Stimulated activated CD4-positive, alpha-beta T cell treated with anti-CD3 and anti-CD28 coated beads, TNF-alpha, amount 100 ng/mL, for 4 hours (primary cell): ENCODE data around the gene C1QTNF7.

ENCODE experiments used
- DNase-seq, 3 experiments: peaks; one replicate each; pipeline ENCODE4 v3.0.0-alpha.2; 2020; ENCODE audit warnings: low read depth in 3 of 3

Gene C1QTNF7

DNA sequence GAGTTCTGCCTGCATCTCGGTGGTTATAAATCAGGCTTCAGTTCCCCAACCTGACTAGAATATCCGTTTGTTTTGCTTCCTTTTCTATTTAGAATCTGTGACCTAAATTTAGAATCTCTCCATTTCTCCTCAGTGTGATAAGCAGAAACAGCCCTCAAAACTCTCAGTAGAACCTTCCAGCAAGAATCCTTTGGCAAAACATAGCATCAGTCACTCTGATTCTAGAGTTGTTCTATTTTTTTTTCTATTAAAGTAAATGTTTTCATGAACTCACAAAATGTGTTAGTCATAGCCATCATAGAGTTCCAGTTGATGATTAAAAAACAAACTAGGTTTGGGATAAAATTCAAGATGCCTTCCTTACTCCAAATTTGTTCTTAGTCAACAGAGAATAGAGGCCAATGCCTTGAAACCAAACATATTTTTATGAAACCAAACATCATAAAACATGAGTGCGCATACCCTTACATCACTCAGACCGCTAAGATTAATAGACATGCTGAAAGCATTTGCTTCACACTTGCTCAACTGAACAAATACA lies 13.2 kb upstream of the C1QTNF7 start:
- no peak for DNase-seq

DNA sequence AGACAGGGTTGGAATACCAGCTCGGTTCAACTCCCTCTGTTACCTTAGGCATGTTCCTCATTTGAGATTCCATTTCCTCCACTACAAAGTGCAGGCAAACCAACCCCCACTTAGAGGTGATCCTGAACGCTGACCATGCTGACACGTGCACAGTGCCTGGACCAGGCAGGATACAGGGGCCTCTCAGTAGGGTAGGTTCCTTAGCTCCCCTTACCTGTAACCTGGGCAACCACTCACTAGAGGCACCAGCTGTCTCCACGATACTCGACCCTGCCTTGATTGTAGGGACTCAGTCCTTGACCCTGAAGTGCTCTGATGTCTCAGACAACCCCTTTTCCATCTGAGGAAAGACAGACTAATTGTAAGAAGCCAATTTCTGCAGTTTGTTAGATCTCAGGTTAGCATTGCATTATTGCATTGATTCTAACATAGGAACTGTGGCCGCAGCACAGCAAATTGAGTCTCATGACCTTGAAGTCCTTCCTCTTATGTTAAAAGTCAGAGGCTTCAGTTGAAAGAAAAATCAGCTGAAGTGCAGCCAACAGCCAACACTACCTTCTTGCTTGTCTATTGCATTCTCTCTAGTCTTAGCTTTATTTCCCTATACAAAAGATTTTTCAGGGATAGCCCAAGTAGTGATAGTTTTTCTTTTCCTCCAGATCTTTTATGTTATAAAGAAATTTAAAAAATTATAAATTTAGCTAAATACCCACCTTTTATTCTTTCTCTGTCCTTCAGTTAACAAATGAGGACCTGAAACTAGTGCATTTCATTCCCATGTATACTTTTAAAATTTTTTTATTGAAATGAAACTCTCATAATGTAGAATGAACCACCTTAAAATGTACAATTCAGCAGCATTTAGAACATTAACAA lies 11.2 kb upstream of the C1QTNF7 start:
- no peak for DNase-seq

DNA sequence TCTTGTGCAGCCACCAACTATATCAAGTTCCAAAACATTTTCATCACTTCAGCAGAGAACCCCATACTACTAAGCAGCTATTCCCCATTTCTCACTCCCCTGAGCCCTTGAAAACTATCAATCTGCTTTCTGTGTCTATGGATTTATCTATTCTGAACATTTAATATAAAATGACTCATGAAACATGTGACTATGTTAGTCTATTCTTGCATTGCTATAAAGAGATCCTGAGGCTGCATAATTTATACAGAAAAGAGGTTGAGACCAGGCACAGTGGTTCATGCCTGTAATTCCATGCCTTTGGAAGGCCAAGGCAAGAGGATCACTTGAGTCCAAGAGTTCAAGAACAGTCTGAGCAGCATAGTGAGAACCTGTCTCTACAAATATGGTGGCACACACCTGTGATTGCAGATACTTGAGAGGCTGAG lies 10.6 kb upstream of the C1QTNF7 start:
- DNase-seq: no peak

DNA sequence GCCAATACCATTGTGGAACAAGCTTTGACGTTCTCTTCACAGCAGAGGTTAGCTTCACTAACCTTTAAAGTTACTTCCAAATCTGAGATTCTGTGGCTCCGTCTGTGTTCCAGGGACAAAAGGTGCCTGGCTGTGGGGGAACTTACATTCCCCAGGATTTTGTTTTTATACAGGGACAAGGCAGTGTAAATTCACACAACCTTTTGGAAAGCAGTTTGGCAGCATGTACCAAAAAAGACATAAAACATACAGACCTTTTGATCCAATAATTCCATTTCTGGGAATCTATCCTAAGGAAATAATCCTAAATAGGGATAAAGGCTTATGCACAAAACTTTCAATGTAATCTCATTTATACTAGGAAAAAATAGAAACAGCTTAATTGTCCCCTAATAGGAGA lies 8.9 kb upstream of the C1QTNF7 start:
- no peak for DNase-seq

DNA sequence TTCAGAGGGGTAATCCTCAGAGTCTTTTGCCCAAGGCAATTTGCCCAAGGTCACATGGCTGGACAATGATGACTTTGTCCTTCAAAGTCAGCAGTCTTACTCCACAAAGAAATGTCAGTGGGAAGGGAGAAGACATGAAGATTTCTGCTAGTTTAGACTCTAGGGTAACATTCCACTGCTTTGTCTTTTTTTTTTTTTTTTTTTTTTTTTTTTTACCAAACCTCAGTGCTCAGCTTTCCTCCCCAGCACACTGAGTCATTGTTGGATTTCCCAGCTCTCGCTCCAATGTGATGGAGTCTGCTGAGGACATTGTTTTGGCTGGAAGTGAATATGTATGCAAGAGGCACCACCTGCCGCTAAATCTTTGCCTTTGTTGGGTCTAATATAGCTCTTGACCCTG lies 7.2 kb upstream of the C1QTNF7 start:
- no peak for DNase-seq

DNA sequence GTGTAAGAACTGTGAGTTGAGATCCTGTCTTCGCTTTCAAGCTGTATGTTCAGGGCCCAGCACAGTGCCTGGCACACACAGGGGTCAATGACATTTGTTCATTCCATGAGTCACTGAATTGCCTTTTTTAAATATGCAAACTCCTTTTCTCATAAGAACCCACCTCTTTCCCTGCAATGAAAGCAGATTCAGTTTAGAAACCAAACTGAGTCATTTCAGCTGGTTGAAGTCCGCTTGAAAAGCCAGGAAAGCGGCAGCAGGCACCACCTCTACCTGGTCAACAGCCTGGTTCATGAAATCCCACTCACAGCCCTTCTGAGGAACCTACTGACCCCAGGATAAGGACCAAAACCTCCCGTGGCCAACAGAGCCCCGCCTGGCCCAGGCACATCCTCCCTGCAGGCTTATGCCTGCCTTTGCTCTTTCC lies 4.5 kb upstream of the C1QTNF7 start:
- DNase-seq: no peak

DNA sequence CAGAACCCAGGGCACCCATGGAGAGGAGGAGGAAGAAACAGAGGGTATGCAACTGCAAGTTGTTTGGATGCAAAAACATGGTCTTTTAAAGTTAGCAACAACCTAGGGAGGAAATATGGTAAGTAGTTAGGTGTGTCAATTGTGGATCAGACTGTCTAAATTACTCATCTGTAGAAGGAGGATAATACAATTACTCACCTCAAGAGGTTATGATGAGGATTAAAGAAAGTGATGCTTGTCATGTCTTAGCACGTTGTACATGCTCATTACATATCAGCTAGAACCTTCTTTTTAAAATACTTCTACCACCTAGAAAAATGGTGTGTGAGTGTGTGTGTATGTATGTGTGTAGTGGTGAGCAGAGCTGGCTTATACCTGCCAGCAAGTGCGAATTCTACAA lies 2.3 kb upstream of the C1QTNF7 start:
- no peak for DNase-seq

DNA sequence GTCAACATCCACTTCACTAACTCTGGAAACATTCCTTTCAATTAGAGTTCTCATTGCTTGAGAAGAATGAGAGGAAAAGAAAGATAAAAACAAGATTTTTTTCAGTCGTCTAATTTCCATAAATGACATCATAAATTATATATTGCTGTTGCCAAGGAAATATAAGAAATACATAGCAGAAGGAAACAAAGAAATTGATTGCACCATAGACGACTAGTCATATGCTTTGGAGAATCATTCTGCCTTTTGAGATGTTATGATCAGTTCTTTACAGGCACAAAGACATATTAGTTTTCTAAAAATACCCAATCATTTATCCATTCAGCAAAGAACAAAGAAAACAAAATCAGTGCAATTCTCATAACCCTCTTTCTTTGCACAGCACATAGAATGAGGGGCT lies 672 bp upstream of the C1QTNF7 start:
- no peak for DNase-seq

DNA sequence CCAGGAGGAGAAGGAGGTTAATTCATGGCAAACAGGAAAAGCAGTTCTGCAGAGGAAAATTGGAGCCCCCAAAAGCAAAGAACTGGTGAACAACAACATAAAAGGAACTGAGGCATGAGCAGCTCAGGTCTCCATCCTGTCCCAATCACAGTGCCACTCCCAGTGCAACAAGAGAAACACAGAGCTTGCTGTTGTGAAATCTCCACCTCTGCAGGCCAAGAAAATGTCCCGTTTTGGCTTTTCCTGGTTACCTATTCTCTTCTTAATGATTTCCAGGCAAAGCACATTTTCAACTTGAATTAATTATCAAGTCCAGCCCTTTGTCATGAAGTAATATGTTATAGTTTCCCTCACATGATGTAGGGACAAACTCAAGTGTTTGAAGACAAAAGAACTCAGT lies 778 bp downstream of the C1QTNF7 start:
- DNase-seq: no peak

DNA sequence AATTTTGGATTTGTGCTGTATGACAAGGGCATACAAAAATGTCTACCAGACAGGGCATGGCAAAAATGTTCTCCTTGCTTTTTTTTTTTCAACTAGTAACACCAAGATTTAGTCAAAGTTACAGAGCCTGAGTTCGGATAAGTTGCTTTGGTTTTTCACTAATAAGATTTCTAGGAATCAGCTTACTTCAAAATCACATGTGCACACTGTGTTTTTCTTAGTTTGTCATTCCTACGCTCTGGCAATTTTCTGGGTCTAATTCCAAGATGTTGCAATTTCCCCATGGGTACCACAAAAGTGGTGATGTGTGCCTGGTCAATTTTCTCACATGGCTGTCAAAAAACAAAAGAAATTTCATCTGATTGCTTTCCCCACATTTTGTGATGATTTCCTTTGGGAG lies 6.3 kb downstream of the C1QTNF7 start:
- no peak for DNase-seq

DNA sequence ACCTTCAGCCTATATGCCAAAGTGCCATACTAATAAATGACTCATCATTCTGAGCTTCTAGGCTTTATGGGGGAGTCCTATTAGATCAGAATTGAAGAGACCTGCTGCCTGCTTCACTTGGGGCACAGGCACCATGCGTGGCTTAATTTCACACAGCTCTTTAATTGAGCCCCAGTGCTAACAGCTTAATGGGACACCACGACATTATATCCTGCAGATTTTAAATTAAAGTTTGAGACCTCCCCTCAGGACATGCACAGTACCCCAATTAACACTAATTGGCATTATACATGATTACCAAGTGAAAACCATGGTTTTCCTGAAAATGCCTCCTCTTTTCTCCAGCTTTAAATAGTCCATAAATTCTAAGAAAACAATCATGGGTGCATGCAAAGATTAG lies 6.8 kb downstream of the C1QTNF7 start:
- no peak for DNase-seq

DNA sequence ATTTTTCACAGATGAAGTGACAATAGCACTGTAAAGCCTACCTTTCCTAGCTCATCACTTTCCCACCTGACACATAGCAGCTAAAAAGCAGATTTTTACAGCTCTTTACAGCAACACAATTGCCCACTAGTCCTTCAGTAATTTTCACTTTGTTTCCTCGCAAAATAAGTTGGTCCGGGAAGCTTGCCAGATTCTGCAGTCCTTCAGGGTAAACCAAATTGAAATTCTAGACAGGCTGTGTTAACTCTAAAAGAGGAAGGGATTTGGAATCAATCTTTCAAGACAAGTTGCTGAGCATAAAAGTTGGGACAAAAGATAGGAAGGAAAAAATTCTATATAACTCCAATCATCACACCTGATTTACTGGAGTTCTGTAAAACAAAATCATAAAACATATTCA lies 8.7 kb downstream of the C1QTNF7 start:
- DNase-seq: no peak

DNA sequence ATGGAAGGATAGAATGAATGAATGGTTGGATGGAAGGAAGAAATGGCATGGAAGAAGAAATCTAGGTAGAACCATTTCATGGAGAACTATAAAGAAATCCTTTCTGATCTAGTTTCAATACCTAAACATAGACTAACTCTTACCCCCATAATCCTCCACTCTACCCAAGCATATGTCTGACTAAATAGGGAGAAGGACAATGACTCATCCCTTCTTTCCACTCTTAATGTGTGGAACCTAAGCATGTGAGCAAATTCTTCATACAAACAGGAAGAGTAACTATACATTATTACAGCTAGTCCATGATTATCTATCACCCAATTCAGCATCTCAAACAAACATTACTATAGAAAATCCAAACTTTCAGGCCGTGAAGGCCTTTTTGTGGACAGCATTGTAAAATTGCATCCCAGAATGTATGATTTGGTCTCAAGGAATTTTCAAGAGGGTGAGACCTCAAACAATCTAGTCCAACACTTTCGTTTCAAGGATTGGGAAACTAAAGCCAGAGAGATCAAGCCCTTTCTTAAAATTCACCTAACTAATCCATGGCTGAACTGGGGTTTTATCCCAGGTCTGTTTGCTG lies 11.2 kb downstream of the C1QTNF7 start:
- DNase-seq: no peak

DNA sequence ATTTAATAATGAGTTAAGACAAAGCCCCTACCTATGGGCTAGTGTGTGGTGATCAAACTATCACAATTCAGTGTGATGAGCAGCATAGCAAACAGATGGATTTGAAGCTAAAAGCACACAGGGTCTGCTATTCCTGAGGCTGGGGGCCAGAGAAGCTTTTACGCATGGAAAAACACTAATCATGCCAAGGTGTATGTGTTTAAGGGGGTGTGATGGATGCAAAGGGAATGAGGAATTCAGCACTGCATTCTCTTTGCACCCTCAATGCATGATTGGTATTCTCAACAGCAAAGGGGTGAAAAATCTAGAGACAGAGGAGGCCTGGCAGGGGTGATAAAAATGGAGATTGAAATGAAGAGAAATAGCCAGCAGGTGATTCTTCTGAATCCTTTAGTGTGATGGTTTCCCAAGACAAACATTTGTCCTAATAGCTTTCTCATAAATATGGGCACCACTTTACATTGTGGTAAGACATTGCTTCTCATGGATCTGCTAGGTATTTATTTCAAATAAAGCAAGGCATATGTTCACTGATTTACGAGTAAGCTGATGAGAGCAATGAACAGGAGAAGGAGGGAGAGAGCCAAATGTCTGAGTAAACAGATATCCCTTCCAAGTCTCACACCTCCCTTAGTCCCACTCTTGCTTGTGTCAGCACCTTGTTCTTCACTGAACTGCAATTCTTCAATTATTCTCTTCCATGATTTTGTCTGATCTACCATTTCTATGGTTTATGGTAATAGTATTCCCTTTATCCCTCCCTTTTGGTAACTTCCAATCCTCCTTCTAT lies 15.7 kb downstream of the C1QTNF7 start:
- DNase-seq: no peak

DNA sequence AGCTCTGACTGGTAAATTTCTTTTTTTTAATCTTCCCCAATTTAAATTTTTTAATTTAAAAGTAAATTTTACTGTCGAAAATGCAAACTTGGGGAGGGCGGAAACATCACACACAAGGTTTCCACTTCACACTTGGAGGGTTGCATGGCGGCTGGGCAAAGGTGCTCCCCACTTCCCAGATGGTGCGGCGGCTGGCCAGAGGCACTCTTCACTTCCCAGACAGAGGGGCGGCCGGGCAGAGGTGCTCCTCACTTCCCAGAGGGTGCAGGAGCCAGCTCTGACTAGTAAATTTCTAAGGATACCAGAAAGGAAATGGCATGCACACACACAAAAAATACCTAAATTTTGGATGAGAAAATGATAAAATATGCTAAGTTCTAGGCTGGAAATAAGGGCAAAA lies 16.4 kb downstream of the C1QTNF7 start:
- no peak for DNase-seq

DNA sequence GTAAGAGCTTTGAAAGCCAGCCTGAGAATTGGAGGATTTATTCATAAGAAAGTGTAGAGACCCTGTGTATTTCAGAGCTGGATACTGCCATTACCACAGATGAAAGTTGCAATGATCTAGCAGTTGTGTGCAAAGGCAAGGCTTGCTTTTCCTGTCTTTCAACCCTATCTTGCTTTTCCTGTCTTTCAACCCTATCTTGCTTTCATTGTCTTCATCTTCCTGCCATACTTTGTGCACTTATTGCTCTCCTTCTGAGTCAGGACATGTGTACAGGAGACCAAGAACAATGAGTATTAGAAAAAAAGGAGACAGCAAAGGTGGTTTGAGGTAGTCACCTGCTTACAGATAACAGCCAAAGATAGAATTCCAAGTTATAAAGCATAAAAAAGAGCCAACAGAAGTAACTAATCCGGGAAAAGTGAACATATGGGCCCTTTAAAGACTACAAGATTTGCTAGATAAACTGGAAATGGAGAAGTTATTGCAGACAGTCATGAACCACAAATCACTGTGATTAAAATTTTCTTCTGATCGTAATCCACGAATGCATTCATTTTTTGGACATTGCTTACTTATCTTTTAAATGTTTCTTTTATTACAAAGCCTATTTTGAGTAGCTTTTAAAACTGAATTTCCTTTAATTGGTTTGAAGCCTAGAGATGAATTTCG lies 17.2 kb downstream of the C1QTNF7 start:
- DNase-seq: no peak

DNA sequence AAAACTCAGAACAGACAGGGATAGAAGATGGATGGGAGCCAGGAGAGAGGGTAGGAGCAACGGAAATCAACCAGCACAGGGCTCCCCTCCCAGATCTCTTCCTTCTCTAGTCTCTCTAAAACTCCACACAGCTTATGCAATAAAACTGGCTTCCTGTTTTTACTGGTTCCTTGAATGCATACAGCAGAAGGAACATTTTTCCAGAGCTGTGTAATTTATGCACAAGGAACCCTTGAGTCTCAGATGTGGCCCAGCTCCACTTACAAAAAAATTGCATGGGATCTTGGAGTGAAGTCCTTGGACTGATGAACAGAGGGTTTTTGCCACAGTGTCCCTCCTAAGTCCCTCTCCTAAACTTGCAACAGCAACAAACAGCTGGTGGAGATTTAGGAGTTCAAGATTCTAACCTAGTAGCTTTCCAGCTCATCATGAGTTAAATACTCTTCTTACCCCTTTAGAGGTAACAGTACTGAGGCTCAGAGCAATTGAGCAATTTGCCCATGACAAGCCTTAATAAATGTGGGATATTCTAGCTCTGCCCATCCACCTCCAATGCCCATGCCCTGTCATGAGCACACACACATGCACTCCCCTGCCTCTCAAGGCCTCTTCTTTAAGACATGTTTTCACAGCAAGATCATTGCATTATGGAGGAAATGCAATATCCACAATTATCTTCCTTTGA lies 23.5 kb downstream of the C1QTNF7 start:
- no peak for DNase-seq

DNA sequence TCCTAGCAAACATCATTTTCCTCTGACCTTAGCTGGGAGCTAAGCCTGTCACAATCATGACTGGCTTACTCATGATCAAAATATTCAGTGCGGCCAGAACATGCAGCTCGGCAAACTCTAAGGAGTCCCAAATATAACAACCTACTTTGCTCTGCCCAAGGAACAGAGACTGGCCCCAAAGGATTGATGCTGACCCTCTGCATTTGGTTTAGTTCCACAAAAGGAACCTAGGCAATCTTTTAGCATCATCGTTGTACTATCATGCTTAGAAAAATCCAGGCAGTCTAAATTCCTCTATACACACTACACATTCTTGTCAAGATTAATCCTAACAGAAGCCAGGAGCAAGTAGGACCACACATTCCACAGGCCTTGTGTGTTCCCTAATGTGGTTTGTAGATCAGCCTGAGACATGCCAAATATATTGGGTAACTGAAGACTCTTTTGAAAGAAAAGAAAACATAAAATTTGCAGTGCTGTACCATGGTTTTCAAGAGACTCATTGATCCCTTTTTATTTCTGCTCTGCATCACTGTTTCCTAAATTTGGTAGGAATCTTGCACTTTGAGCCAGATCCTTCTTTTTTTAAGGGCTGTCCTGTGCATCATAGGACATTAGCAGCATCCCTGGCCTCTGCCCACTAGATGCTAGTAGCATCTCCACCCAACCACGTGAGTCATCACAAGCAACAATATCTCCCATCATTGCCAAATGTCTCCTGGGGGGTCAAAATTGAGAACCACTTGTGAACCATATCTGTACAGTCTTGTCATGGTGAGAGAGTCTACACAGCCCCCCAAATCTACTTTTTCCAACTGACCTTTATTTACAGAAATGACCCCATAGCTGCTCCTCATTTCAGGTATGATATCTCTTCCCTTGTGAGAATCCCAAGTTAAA lies 24.3 kb downstream of the C1QTNF7 start:
- DNase-seq: no peak

DNA sequence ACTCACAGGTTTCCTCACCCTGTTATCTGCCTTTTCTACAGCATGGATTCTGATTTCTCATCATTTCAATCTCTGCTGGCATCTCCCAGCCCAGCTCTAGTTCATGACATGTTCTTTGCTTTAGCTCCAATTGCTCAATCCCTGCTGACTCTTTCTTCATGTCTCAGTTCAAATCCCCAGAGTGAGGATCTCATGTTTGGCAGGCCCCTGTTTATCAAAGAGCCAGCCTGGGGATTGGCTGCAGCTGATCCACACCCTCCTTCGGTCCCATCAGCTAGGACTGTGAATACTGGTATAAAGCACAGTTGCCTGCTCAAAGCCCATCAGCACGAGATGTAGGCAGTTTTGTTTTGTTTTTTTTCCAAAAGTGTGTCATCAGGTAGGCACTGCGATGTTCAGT lies 27.5 kb downstream of the C1QTNF7 start:
- no peak for DNase-seq
